GM12878 (cell line): ENCODE data around the gene EFTUD2. TPM values are rescaled to one million over a fixed set of nuclear protein-coding genes. Genes with fewer than 3 reads are reported as not detected.

Experiments
- ASH2L ChIP-seq: fragments of 300-600, 200-600 bp; sonication (generic); IDR thresholded peaks from 2 replicates; pipeline ENCODE4 v1.6.1; 2017; ENCODE audit warnings: low read depth, mild to moderate bottlenecking, borderline replicate concordance
- ATF7 ChIP-seq: fragments of 450-650 bp; IDR thresholded peaks from 2 replicates; pipeline ENCODE4 v1.6.1; 2016; ENCODE audit warnings: low read depth, mild to moderate bottlenecking
- FOXM1 ChIP-seq: IDR thresholded peaks from 2 replicates; pipeline ENCODE4 v1.6.1; 2012; ENCODE audit warnings: low read depth, mild to moderate bottlenecking, inconsistent platforms, low read length, moderate library complexity
- IRF5 ChIP-seq: fragments of 450-650 bp; IDR thresholded peaks from 2 replicates; pipeline ENCODE4 v1.6.1; 2017; ENCODE audit warnings: borderline replicate concordance
- JUND ChIP-seq: IDR thresholded peaks from 2 replicates; pipeline ENCODE4 v1.6.1; 2012; ENCODE audit warnings: low read depth, mild to moderate bottlenecking, low read length, improper control_type of control experiment, moderate library complexity
- KDM1A ChIP-seq: fragments of 200-600 bp; sonication (generic); IDR thresholded peaks from 2 replicates; pipeline ENCODE4 v1.6.1; 2016; ENCODE audit warnings: borderline replicate concordance
- MAX ChIP-seq: IDR thresholded peaks from 2 replicates; pipeline ENCODE4 v1.6.1; 2012; ENCODE audit warnings: low read depth, low read length, improper control_type of control experiment
- NR2C1 ChIP-seq: fragments of 450-650 bp; IDR thresholded peaks from 2 replicates; pipeline ENCODE4 v1.6.1; 2017; ENCODE audit warnings: antibody characterized with exemption, mild to moderate bottlenecking, moderate library complexity
- PBX3 ChIP-seq: IDR thresholded peaks from 2 replicates; pipeline ENCODE4 v1.6.1; 2011; ENCODE audit warnings: mild to moderate bottlenecking, low read depth, low read length, moderate library complexity; ENCODE audit not compliant: insufficient replicate concordance
- PML ChIP-seq: IDR thresholded peaks from 2 replicates; pipeline ENCODE4 v1.6.1; 2012; ENCODE audit warnings: low read length, inconsistent platforms
- POLR2AphosphoS2 ChIP-seq: IDR thresholded peaks from 2 replicates; pipeline ENCODE4 v1.6.1; 2011; ENCODE audit warnings: low read depth, mild to moderate bottlenecking, low read length, improper control_type of control experiment, moderate library complexity
- RCOR1 ChIP-seq: conservative IDR thresholded peaks from 2 replicates; pipeline ENCODE4 v1.6.1; 2012; ENCODE audit warnings: low read depth, low read length, improper control_type of control experiment
- RFX5 ChIP-seq: IDR thresholded peaks from 2 replicates; pipeline ENCODE4 v1.6.1; 2011; ENCODE audit warnings: low read depth, low read length, improper control_type of control experiment
- SKIL ChIP-seq: fragments of 450-650 bp; IDR thresholded peaks from 2 replicates; pipeline ENCODE4 v1.6.1; 2017; ENCODE audit warnings: mild to moderate bottlenecking, low read depth, inconsistent platforms; ENCODE audit not compliant: poor library complexity, severe bottlenecking
- SMARCA5 ChIP-seq: fragments of 450-650 bp; IDR thresholded peaks from 2 replicates; pipeline ENCODE4 v1.6.1; 2017; ENCODE audit warnings: mild to moderate bottlenecking
- SMC3 ChIP-seq: IDR thresholded peaks from 2 replicates; pipeline ENCODE4 v1.6.1; 2011; ENCODE audit warnings: low read length, improper control_type of control experiment, borderline replicate concordance
- WRNIP1 ChIP-seq: IDR thresholded peaks from 2 replicates; pipeline ENCODE4 v1.6.1; 2011; ENCODE audit warnings: low read depth, low read length, improper control_type of control experiment, borderline replicate concordance
- ZBED1 ChIP-seq: IDR thresholded peaks from 2 replicates; pipeline ENCODE4 v1.6.1; 2016; ENCODE audit warnings: borderline replicate concordance
- ZNF217 ChIP-seq: fragments of 450-650 bp; IDR thresholded peaks from 2 replicates; pipeline ENCODE4 v1.6.1; 2017; ENCODE audit warnings: antibody characterized with exemption, mild to moderate bottlenecking
- ZNF24 ChIP-seq: fragments of 450-650 bp; IDR thresholded peaks from 2 replicates; pipeline ENCODE4 v1.6.1; 2017; ENCODE audit warnings: antibody characterized with exemption, mild to moderate bottlenecking
- ZNF622 ChIP-seq: fragments of 450-650 bp; IDR thresholded peaks from 2 replicates; pipeline ENCODE4 v1.6.1; 2017; ENCODE audit warnings: mild to moderate bottlenecking, inconsistent platforms
- ZSCAN29 ChIP-seq: fragments of 450-650 bp; IDR thresholded peaks from 2 replicates; pipeline ENCODE4 v1.6.1; 2017; ENCODE audit warnings: mild to moderate bottlenecking, moderate library complexity
- polyA plus RNA-seq, 11 experiments: library from polyadenylated mRNA; depleted of rRNA in 4 of 11; unstranded in 6 of 11; stranded (reverse) in 5 of 11; fragments of >200 nt; fragmentation: Nextera tagmentation in 4 of 11; fragmentation: Illumina TruSeq in 1 of 11; extraction: Ambion mirVana in 4 of 11; extraction: Trizol in 1 of 11; gene quantifications; 1 replicate in 1 of 11; 2 replicates in 10 of 11; pipeline versions ENCODE4 v1.2.1 to v1.2.3, GENCODE V29; 2011 to 2016; ENCODE audit warnings: inconsistent platforms in 2 of 11, missing spikeins in 2 of 11, low read depth in 1 of 11
- total RNA-seq, 4 experiments: library from RNA; depleted of rRNA in 3 of 4; stranded (reverse); fragments of >200 nt in 3 of 4; fragmentation: Illumina TruSeq in 1 of 4; extraction: Trizol in 1 of 4; gene quantifications; 2 replicates each; pipeline versions ENCODE4 v1.2.1 to v1.2.3, GENCODE V29; 2013 to 2021

Gene EFTUD2
- total and polyA plus RNA-seq, 10 of the 15 experiments (the other 5 are each of a cell fraction or from before 2014, with no cell fraction given) = 33.0 to 198 (median 126) TPM

- TF ChIP-seq SKIL = peak; percentile 76
- TF ChIP-seq ZNF622 = no peak
- TF ChIP-seq ZBED1 = no peak
- no peak for TF ChIP-seq FOXM1
- peak; percentile 56; the same call in 1 of the 2 replicates for TF ChIP-seq SMARCA5
- no peak for TF ChIP-seq ZNF217
- no peak for TF ChIP-seq WRNIP1
- peak; percentile 98 for TF ChIP-seq IRF5
- TF ChIP-seq NR2C1 = peak; percentile 72
- no peak for TF ChIP-seq SMC3
- peak; percentile 57; the same call in 1 of the 2 replicates for TF ChIP-seq ATF7
- TF ChIP-seq RFX5 = peak; percentile 13; the same call in 1 of the 2 replicates
- TF ChIP-seq ZSCAN29 = no peak
- 0 out of 2 replicates have a peak, but pooled peaks have one; percentile 57 for TF ChIP-seq RCOR1
- TF ChIP-seq ASH2L = peak; percentile 79; the same call in 1 of the 2 replicates
- TF ChIP-seq POLR2AphosphoS2 = peak; percentile 81; the same call in 1 of the 2 replicates
- no peak for TF ChIP-seq JUND
- no peak for TF ChIP-seq KDM1A
- TF ChIP-seq PML = peak; percentile 82; the same call in 1 of the 2 replicates
- peak; percentile 92 for TF ChIP-seq MAX
- no peak for TF ChIP-seq PBX3
- peak; percentile 10; the same call in 1 of the 2 replicates for TF ChIP-seq ZNF24
These were observed at the start of gene EFTUD2 (continued) for GRCh38 chr17:44899074-44899782.
